HepG2 (cell line): ENCODE data around the gene USP10. TPM values are rescaled to one million over a fixed set of nuclear protein-coding genes. Genes with fewer than 3 reads are reported as not detected.

Source experiments
- ATAC-seq: fragments of 200-7000 bp; cut with Tn5 transposase; 3 replicates; pipeline ENCODE4 v1.9.1; 2020; ENCODE audit warnings: mild to moderate bottlenecking, moderate library complexity
- BruUV-seq: library from RNA; stranded (reverse); fragments of 400-500 nt; replicated peaks from 2 replicates; lab custom pipeline; 2021; lab: Mats Ljungman, UMichigan
- CTCF ChIA-PET: fragments of 300-600 bp; formaldehyde crosslinking; extraction: SDS; loops from one replicate; lab custom pipeline; 2021; ENCODE audit warnings: low total read pairs, inconsistent platforms, low intra/inter-chr PET ratio; lab: Yijun Ruan, JAX
- POLR2A ChIA-PET: fragments of 350-600 bp; sonication (Branson Sonifier 250); formaldehyde crosslinking; loops from one replicate; lab custom pipeline; 2020; ENCODE audit warnings: antibody characterized with exemption, inconsistent platforms; lab: Yijun Ruan, JAX
- DNase-seq: peaks from one replicate; pipeline ENCODE4 v3.0.0-alpha.2; 2015; ENCODE audit warnings: low spot score
- FAIRE-seq: peaks from 3 replicates; lab custom pipeline; 2011; peaks lifted over from hg19 to GRCh38; lab: Jason Lieb, UNC
- H2AFZ ChIP-seq: one replicate; pipeline ENCODE4 v1.6.1; 2011; ENCODE audit warnings: low read length, inconsistent platforms
- H3K27ac ChIP-seq: fragments of 300-600 bp; 3 replicates; pipeline ENCODE4 v1.8.0; 2011; ENCODE audit warnings: mixed run types, mild to moderate bottlenecking, mixed read lengths, low read length, inconsistent platforms; ENCODE audit not compliant: insufficient read depth; ENCODE audit errors: extremely low read length
- H3K27me3 ChIP-seq, 2 experiments: fragments of 200-600 bp in 1 of 2; 2 replicates in 1 of 2; 3 replicates in 1 of 2; pipeline versions ENCODE4 v1.6.0 to v1.8.0; 2011; ENCODE audit warnings: low read length in 2 of 2, mild to moderate bottlenecking in 2 of 2, moderate library complexity in 2 of 2, inconsistent platforms in 1 of 2; ENCODE audit not compliant: insufficient read depth in 2 of 2, control insufficient read depth in 1 of 2
- H3K36me3 ChIP-seq, 2 experiments: fragments of 200-600 bp in 1 of 2; replicated peaks in 1 of 2; 2 replicates in 1 of 2; 3 replicates in 1 of 2; pipeline versions ENCODE4 v1.5.1 to v1.8.0; 2011; ENCODE audit warnings: low read length in 2 of 2, inconsistent platforms in 1 of 2; ENCODE audit not compliant: insufficient read depth in 2 of 2, control insufficient read depth in 1 of 2
- H3K4me1 ChIP-seq: 2 replicates; pipeline ENCODE4 v1.5.1; 2012; ENCODE audit warnings: low read length, inconsistent platforms; ENCODE audit not compliant: insufficient read depth
- H3K4me2 ChIP-seq: 2 replicates; pipeline ENCODE4 v1.6.0; 2011; ENCODE audit warnings: low read depth, low read length, inconsistent platforms
- H3K4me3 ChIP-seq, 3 experiments: fragments of 200-600 bp in 1 of 3; sonication (generic), shearing (Covaris generic) in 1 of 3; replicated peaks in 1 of 3; 2 replicates each; pipeline ENCODE4 v1.5.1; 2011 to 2016; ENCODE audit warnings: low read length in 3 of 3, inconsistent platforms in 2 of 3, low read depth in 2 of 3, mild to moderate bottlenecking in 2 of 3, control low read depth in 1 of 3, mixed read lengths in 1 of 3; ENCODE audit not compliant: insufficient read depth in 1 of 3
- H3K79me2 ChIP-seq: one replicate; pipeline ENCODE4 v1.6.1; 2011; ENCODE audit warnings: low read length, inconsistent platforms; ENCODE audit not compliant: insufficient read depth
- H3K9ac ChIP-seq: 2 replicates; pipeline ENCODE4 v1.6.0; 2011; ENCODE audit warnings: mild to moderate bottlenecking, low read depth, low read length, inconsistent platforms; ENCODE audit not compliant: insufficient read depth
- H3K9me3 ChIP-seq: 2 replicates; pipeline ENCODE4 v1.5.1; 2012; ENCODE audit warnings: mild to moderate bottlenecking, low read length
- H4K20me1 ChIP-seq: 2 replicates; pipeline ENCODE4 v1.6.0; 2011; ENCODE audit warnings: inconsistent platforms, mild to moderate bottlenecking, low read length, moderate library complexity; ENCODE audit not compliant: insufficient read depth
- CENPX ChIP-seq: sonication (generic); formaldehyde crosslinking; IDR thresholded peaks from 2 replicates; pipeline ENCODE4 v1.9.0; 2021; ENCODE audit warnings: mild to moderate bottlenecking, missing genetic modification reagents, moderate library complexity
- EEA1 ChIP-seq: sonication (generic); formaldehyde crosslinking; IDR thresholded peaks from 2 replicates; pipeline ENCODE4 v1.5.1; 2020; ENCODE audit warnings: mild to moderate bottlenecking, missing genetic modification reagents, borderline replicate concordance
- KAT8 ChIP-seq: IDR thresholded peaks from 2 replicates; pipeline ENCODE4 v1.6.1; 2016; ENCODE audit warnings: missing genetic modification reagents, missing compliant biosample characterization
- SOX13 ChIP-seq, 3 experiments: fragments of 450-650 bp in 1 of 3; sonication (generic) in 1 of 3; formaldehyde crosslinking in 1 of 3; IDR thresholded peaks in 2 of 3; conservative IDR thresholded peaks in 1 of 3; 2 replicates each; pipeline versions ENCODE4 v1.5.0 to v1.6.1; 2016 to 2020; ENCODE audit warnings: antibody characterized with exemption in 1 of 3, mild to moderate bottlenecking in 1 of 3, missing compliant biosample characterization in 1 of 3, missing genetic modification reagents in 1 of 3, moderate library complexity in 1 of 3
- ZFYVE20 ChIP-seq: sonication (generic); formaldehyde crosslinking; IDR thresholded peaks from 2 replicates; pipeline ENCODE4 v1.8.0; 2023; ENCODE audit warnings: low read depth, mild to moderate bottlenecking, moderate library complexity, missing genetic modification reagents, borderline replicate concordance
- ZNF225 ChIP-seq: sonication (generic); formaldehyde crosslinking; IDR thresholded peaks from 2 replicates; pipeline ENCODE4 v1.4.0; 2020; ENCODE audit warnings: mild to moderate bottlenecking, missing genetic modification reagents
- ZNF430 ChIP-seq: sonication (generic); formaldehyde crosslinking; IDR thresholded peaks from 2 replicates; pipeline ENCODE4 v1.9.0; 2021; ENCODE audit warnings: mild to moderate bottlenecking, missing genetic modification reagents
- ZNF44 ChIP-seq: sonication (generic); formaldehyde crosslinking; IDR thresholded peaks from 2 replicates; pipeline ENCODE4 v1.5.1; 2020; ENCODE audit warnings: mild to moderate bottlenecking, missing genetic modification reagents
- ZNF570 ChIP-seq: sonication (generic); formaldehyde crosslinking; IDR thresholded peaks from 2 replicates; pipeline ENCODE4 v1.4.0; 2020; ENCODE audit warnings: mild to moderate bottlenecking, missing genetic modification reagents, borderline replicate concordance
- ZSCAN25 ChIP-seq: sonication (generic); formaldehyde crosslinking; IDR thresholded peaks from 2 replicates; pipeline ENCODE4 v1.8.0; 2022; ENCODE audit warnings: mild to moderate bottlenecking, missing genetic modification reagents
- WGBS: methylation state at CpG from one replicate; pipeline ENCODE4 v1.1.6; 2017; ENCODE audit warnings: low lambda C conversion rate; 5-methylcytosine and 5-hydroxymethylcytosine counted together
- in situ Hi-C: cut with HindIII; loops from 2 replicates; pipeline ENCODE4 v1.10.0; 2017; ENCODE audit warnings: low pct_unique_long_range_greater_than_20kb; ENCODE audit not compliant: extremely low pct_ligation_motif_present
- intact Hi-C: fragments of 100-400 bp; cut with micrococcal nuclease; formaldehyde crosslinking; loops from one replicate; pipeline ENCODE4 v1.10.0; 2022; ENCODE audit not compliant: unreplicated experiment
- polyA plus RNA-seq, 8 experiments: library from polyadenylated mRNA; depleted of rRNA in 3 of 8; stranded (reverse) in 7 of 8; unstranded in 1 of 8; fragments of >200 nt; fragmentation: Illumina TruSeq in 4 of 8; extraction: Trizol in 4 of 8; gene quantifications; 2 replicates each; pipeline versions ENCODE4 v1.2.1 to v1.2.3, GENCODE V29; 2011 to 2016; ENCODE audit warnings: low read depth in 4 of 8, missing spikeins in 1 of 8, mixed read lengths in 1 of 8; ENCODE audit not compliant: insufficient read depth in 1 of 8
- total RNA-seq, 5 experiments: library from RNA; depleted of rRNA; stranded (reverse); fragments of >200 nt; fragmentation: Illumina TruSeq; extraction: Trizol; gene quantifications; 2 replicates each; pipeline ENCODE4 v1.2.3, GENCODE V29; 2016; ENCODE audit warnings: low read depth in 1 of 5
- TF ChIP-seq, protein P1 (sequence below): sonication (generic); formaldehyde crosslinking; IDR thresholded peaks from 2 replicates; pipeline ENCODE4 v1.5.0; 2020; ENCODE audit warnings: mild to moderate bottlenecking, missing genetic modification reagents
- TF ChIP-seq, protein P2 (sequence below): sonication (generic); formaldehyde crosslinking; IDR thresholded peaks from 2 replicates; pipeline ENCODE4 v1.4.0; 2020; ENCODE audit warnings: low read depth, missing genetic modification reagents
- TF ChIP-seq, protein P3 (sequence below): sonication (generic); formaldehyde crosslinking; IDR thresholded peaks from 2 replicates; pipeline ENCODE4 v1.5.0; 2020; ENCODE audit warnings: missing genetic modification reagents
- TF ChIP-seq, protein P4 (sequence below): sonication (generic); formaldehyde crosslinking; IDR thresholded peaks from 2 replicates; pipeline ENCODE4 v1.8.1; 2023; ENCODE audit warnings: mild to moderate bottlenecking, moderate library complexity, missing genetic modification reagents

Gene USP10
- total and polyA plus RNA-seq, 2 of the 13 experiments (the other 11 are each of a cell fraction or from before 2014, with no cell fraction given) = 79.1 to 122 TPM

- intact Hi-C loops = loop anchor here (5.0 kb wide), 1 partner anchor 212 kb away; no protein-coding TSS in a partner anchor
- Histone ChIP-seq H3K9ac (no peak overlapping the region), H3K4me2 (no peak overlapping the region), H3K27me3 (no peaks in the 10 kb centered on the region), H4K20me1 (peaks cover 94% of the 10 kb centered on the region), H3K79me2 (peaks cover 97% of the 10 kb centered on the region), H3K27ac (no peak overlapping the region), H2AFZ (no peak overlapping the region), H3K4me3 (no peak overlapping the region), H3K9me3 (no peaks in the 10 kb centered on the region), H3K4me1 (peaks cover 85% of the 10 kb centered on the region), H3K36me3 (peaks cover 0 to 10% of the 10 kb centered on the region in 2 experiments; a peak in 1 of 5 replicates)
- ChIA-PET CTCF (interaction anchor here (3.7 to 5.1 kb wide), 2 partner anchors 52 to 102 kb away, joined by 38 to 69 read pairs; no protein-coding TSS in a partner anchor), POLR2A (interaction anchor here (1.5 to 2.8 kb wide), 3 partner anchors 21 to 32 kb away, joined by 3 to 9 read pairs (median 6); no protein-coding TSS in a partner anchor)
- no peak for FAIRE-seq
- no TSS peak for BruUV-seq
- no peak for DNase-seq
- TF ChIP-seq SOX13 (IDR thresholded peaks at IDR 0.05) (no peak), SOX13 (CRISPR knock-in tag; conservative IDR thresholded peaks at IDR 0.05 in 1 of 2, IDR thresholded peaks at IDR 0.05 in 1 of 2) (no peak), ZNF44 (CRISPR knock-in tag) (no peak), ZNF430 (CRISPR knock-in tag) (no peak), ZFYVE20 (no peak), ZNF570 (CRISPR knock-in tag) (no peak), EEA1 (CRISPR knock-in tag) (no peak), ZNF225 (CRISPR knock-in tag) (no peak), ZSCAN25 (CRISPR knock-in tag) (no peak), KAT8 (CRISPR knock-in tag) (no peak), CENPX (no peak)
- TF ChIP-seq, protein P1, sequence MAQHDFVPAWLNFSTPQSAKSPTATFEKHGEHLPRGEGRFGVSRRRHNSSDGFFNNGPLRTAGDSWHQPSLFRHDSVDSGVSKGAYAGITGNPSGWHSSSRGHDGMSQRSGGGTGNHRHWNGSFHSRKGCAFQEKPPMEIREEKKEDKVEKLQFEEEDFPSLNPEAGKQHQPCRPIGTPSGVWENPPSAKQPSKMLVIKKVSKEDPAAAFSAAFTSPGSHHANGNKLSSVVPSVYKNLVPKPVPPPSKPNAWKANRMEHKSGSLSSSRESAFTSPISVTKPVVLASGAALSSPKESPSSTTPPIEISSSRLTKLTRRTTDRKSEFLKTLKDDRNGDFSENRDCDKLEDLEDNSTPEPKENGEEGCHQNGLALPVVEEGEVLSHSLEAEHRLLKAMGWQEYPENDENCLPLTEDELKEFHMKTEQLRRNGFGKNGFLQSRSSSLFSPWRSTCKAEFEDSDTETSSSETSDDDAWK (CRISPR knock-in tag) = no peak
- TF ChIP-seq, protein P2, sequence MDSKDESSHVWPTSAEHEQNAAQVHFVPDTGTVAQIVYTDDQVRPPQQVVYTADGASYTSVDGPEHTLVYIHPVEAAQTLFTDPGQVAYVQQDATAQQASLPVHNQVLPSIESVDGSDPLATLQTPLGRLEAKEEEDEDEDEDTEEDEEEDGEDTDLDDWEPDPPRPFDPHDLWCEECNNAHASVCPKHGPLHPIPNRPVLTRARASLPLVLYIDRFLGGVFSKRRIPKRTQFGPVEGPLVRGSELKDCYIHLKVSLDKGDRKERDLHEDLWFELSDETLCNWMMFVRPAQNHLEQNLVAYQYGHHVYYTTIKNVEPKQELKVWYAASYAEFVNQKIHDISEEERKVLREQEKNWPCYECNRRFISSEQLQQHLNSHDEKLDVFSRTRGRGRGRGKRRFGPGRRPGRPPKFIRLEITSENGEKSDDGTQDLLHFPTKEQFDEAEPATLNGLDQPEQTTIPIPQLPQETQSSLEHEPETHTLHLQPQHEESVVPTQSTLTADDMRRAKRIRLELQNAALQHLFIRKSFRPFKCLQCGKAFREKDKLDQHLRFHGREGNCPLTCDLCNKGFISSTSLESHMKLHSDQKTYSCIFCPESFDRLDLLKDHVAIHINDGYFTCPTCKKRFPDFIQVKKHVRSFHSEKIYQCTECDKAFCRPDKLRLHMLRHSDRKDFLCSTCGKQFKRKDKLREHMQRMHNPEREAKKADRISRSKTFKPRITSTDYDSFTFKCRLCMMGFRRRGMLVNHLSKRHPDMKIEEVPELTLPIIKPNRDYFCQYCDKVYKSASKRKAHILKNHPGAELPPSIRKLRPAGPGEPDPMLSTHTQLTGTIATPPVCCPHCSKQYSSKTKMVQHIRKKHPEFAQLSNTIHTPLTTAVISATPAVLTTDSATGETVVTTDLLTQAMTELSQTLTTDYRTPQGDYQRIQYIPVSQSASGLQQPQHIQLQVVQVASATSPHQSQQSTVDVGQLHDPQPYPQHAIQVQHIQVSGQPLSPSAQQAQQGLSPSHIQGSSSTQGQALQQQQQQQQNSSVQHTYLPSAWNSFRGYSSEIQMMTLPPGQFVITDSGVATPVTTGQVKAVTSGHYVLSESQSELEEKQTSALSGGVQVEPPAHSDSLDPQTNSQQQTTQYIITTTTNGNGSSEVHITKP (CRISPR knock-in tag) = no peak
- TF ChIP-seq, protein P3, sequence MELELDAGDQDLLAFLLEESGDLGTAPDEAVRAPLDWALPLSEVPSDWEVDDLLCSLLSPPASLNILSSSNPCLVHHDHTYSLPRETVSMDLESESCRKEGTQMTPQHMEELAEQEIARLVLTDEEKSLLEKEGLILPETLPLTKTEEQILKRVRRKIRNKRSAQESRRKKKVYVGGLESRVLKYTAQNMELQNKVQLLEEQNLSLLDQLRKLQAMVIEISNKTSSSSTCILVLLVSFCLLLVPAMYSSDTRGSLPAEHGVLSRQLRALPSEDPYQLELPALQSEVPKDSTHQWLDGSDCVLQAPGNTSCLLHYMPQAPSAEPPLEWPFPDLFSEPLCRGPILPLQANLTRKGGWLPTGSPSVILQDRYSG (CRISPR knock-in tag) = no peak
- TF ChIP-seq, protein P4, sequence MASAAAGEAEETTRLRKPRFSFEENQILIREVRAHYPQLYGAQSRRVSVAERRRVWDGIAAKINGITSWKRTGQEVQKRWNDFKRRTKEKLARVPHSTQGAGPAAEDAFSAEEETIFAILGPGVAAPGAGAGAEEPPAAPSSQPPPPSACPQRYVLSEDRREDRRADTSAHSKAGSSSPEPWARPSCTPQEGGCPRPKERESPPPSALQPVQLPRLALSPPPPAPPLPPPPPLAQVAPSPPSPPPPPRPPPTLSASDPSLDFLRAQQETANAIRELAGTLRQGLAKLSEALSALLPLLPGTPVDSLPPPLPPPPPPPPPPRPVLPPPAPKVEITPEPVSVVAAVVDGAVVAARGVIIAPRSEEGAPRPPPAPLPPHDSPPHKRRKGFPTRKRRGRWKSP (CRISPR knock-in tag) = no peak
- in situ Hi-C loops = loop anchor here (5.0 to 10.0 kb wide), 3 partner anchors 52 to 210 kb away; no protein-coding TSS in a partner anchor
- ATAC-seq = no peak
- WGBS = 91% methylated on average over 6 of the region's 6 CpGs
These were observed 25.0 kb downstream of the USP10 start for GRCh38 chr16:84724606-84725309.
